Hippocampal formation (tissue), 2 donors: Measurements from ENCODE around the gene OR5H2.
"Not testable (repeated sequence)": the region's sequence is repeated elsewhere in the genome, so short reads cannot be mapped to it uniquely, and the experiment has no call there.

Experiments
- DNase-seq, 2 donors: peaks; one replicate each; lab custom pipeline; 2025; lab: John Stamatoyannopoulos, UW

The OR5H2 gene

DNA sequence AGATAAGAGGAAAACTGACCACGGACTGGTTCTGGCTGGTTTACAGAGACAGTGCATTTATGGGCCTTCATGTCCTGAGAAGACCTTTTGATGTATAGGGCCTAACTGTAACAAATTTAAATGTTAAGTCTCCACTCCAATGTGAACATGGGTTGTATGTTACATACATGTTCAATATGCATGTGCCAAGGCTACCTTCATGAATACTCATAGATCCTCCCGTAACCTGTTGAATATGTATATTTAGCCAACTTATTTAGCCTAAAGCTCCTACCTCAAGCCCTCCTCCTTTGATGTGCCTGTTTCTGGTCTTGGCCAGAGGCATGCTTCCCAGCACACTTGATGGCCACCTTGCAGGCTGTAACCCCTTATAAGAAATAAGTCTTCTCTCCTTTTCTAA, at the start of gene OR5H2:
Gene OR5H2, plus strand, starts transcription at position 301 of the 400 bp plus-strand sequence. CDS start 398 bp downstream, outside the sequence.
- no peak for DNase-seq

- DNase-seq, result no peak
Measured at GRCh38 chr3:98233468-98233867, 48.8 kb upstream of the OR5H2 start.

DNA sequence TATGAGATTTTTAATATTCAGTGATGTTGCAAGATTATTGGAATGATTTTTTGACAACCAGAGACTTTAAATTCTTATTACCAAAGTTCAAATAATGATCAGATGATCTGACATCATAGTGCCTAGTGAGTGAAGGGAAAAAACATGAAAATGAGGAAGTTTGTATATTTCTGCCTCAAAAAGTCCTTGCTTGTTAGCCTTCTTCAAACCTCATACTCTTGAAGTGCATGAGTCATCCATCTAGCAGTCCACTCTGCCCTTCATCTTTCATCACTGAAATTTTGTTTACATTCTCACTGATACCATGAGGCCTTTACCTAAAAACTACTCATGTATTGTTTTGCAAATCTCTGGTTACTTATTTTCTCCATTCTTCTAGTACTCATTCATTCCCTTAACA, 42.2 kb upstream of the OR5H2 start:
- DNase-seq, result no peak

GRCh38 chr3:98242155-98242554, 40.1 kb upstream of the OR5H2 start:
- DNase-seq, result no peak

- no peak for DNase-seq
Measured at GRCh38 chr3:98243843-98244242, 38.5 kb upstream of the OR5H2 start.

DNA sequence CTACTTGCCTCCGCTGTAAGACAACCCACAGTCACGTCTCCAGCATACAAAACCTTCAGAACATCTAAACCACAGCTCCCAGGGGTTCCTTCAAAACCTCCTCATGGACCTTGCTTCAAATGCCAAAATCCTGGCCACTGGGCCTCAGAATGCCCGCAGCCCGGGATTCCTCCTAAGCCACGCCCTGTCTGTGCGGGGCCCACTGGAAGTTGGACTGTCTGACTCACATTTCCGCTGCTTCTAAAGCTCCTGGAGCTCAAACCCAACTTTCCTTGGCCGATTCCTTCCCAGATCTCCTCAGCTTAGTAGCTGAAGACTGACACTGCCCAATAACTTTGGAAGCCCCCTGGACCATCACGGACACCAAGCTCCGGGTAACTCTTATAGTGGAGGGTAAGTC, 36.2 kb upstream of the OR5H2 start:
- DNase-seq, result no peak

- DNase-seq, result not testable (repeated sequence)
Measured at GRCh38 chr3:98256026-98256425, 26.3 kb upstream of the OR5H2 start.

- no peak for DNase-seq
Measured at GRCh38 chr3:98259707-98260106, 22.6 kb upstream of the OR5H2 start.

DNA sequence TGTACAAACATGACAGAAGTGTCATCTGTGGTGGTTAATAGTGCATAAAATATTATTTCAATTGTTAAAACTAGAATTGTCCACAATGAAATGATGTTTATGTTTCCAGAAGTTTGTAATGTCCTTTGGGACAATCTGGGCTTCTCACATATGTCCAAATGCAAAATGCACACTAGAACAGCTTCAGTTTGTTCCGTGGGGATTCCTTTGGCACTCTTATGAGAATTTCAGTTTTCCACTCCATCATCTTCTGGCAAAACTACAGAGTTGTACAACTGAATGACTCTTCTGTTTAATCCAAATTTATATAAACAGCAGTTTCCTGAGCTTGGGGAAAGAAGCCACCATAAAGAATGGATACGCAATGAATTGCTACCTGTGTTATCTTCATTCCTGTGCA, 20.3 kb upstream of the OR5H2 start:
- no peak for DNase-seq

DNA sequence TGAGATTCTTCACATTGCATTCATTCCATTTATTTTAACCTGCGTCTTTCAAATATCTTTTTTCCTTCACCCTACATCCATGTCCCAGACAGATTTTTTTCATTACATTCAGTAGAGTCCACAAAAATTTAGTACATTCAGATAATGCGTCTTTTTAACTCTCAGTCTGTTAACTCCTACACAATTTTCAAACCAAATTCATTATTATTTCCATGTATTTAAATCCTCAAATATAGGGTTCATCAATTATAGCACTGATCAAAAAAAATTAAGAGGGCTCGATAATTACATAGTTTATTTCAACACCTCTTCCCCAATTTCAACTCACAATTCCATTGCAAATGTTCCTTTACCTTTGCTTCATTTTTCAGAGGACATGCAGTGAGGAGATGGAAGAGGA, 18.4 kb upstream of the OR5H2 start, which contains the start of gene OR5H6:
Gene OR5H6, plus strand, starts transcription at position 301 of the 400 bp plus-strand sequence. Its CDS starts 89 bp downstream, at position 390.
- DNase-seq, result no peak

- no peak for DNase-seq
Measured at GRCh38 chr3:98269846-98270245, 12.5 kb upstream of the OR5H2 start.

- no peak for DNase-seq
Measured at GRCh38 chr3:98272126-98272525, 10.2 kb upstream of the OR5H2 start.

DNA sequence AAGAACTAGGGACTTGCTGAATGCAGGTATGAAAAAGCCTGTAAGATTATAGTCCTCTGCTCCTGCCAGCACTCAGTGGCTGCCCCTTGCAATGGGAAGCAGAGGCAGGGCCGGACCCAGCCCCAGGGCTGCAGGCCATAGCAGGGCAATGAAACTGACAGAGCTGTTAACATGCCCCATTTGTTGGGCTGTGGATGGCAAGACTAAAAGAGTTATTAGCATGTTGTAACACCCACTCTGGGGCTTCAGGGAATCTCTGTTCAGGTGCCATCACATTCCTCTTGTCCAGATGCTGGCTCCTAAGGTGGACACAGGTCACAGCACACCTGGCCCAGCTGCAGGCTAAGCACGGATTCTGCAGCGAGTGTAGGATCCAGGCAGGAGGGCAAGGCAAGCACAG, 7.4 kb upstream of the OR5H2 start:
- no peak for DNase-seq

GRCh38 chr3:98290916-98291315, 8.6 kb downstream of the OR5H2 start:
- DNase-seq, result no peak

DNA sequence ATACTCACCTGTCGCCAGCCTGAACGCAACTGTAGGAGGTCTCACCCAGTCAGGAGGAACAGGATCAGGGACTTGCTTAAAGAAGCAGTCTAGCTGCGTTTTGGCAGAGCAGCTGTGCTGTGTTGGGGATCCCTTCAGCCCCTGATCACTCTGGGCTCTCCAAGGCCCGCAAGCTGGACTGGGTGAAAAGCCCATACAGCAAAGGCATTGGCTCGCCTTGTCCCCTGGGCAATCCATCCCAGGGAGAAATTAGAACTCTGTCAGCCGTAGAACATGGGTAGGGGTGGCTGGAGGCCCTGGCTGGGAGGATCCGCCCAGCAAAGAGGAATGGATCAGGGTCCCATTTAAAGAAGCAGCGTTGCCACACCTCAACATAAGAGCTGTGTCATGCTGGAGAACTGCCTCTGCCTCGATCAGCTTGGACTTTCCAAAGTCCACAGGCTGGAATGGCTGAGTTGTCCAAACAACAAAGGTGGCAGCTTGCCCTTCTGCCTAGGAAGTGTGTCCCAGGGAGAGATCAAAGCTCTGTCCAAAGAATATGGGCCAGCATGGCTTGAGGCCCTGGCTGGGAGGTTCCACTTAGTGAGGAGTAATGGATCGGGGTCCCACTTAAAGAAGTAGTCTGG, 9.1 kb downstream of the OR5H2 start:
- DNase-seq, result no peak

- DNase-seq, result no peak
Measured at GRCh38 chr3:98322101-98322500, 39.8 kb downstream of the OR5H2 start.

DNA sequence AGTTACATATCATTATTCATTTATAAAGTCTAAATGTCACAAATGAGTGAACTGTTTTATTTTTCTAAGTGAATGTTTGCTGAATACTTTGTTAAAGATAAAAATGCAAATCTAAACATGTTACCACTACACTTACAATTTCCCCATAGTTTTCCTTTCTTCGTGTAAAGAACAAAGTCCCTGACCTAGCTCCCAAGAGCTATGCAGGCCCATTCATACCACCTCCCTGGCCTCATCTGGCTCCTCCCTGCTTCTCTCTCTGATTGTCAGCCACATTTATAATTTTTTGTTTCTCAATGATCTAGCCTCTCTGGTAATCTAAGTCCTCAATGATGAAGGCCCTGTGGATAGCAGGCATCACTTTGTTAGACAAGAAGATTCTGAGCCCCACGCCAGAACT, 40.4 kb downstream of the OR5H2 start:
- DNase-seq, result no peak

DNA sequence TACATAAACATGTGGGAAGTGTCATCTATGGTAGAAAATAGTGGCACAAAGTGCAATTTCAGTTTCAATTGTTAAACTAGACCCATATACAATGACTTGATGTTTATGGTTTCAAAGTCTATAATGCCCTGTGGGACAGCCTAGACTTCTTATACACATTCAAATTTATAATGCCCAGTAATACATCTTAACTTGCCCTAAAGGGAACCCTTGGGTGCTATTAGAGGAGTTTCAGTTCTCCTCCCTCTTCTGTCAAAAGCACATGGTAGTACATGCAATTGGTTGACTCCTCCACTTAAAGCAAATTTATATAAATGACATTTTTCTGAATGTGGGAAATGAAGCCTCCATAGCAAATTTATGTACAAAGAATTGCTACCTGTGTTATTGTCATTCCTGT, 41.1 kb downstream of the OR5H2 start:
- no peak for DNase-seq

DNA sequence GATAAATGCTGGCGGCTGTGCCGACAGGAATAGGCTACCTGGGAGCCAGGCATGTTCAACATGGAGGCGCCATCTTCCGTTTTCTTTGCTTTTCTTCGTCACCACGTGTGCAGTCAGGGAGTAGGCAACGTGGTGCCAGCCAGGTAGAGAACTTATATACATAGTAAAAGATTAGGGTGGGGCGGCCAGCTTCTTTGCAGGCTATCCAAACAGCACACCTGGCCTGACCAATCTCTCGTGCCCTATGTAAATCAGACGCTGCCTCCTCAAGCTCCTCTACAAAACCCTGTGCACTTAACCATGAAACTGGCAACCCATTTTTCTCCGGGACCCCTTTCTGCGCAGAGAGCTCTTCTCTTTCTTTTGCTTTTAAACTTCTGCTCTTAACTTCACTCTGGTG, 42.8 kb downstream of the OR5H2 start:
- DNase-seq, result no peak

DNA sequence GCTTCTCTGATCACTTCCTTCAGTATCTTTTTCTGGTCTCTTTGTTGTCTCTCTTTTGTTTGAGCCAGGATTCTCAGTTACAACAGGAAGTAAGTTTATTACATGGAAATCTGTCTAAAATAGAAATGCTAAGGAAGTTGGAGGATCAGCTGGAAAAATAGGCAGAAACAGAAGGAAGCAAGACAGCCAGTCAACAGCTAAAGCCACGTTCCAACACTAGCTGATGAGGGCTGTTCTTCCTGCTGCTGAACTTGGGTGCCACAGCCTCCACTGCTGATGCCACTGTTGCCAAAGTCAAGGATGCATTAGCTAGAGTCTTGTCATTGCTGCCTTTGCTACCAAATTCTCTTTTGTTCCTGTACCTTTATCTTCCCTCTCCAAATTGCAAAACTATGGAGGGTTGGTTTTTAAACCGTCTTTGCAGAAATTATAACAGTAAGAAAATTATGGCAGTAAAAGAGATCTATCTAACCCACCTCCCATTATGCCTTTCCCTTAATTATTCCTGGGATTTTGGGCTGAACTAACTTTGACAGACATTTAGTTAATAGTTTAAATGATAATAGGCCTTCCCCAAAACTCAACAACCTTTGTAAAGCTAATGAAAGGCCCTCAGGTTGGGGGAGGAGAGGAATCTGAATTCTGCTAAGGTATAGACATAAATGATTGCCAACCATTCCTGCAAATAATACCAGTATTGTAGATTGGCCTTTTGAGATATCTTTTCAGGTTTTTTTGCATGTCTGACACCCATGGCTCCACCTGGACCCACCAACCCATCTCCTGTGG, 44.0 kb downstream of the OR5H2 start:
- DNase-seq, result no peak

DNA sequence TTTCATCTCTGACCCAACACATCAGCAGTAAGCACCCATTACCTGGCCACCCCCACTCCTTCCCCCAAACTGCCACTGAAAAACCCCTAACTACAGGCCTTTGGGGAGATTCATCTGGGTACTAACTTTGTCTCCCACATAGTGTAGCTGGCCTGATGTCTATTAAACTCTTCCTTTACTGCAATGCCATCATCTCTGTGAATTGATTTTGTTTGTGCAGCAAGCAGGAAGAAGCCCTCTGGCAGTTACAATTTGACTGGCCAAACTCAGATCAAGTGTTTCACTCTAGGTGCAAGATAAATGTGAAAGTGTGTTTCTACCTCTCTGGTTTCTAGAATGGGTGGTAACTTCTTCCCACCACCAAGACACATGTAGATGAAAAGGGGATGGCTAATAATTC, 44.6 kb downstream of the OR5H2 start:
- DNase-seq, result no peak

GRCh38 chr3:98328933-98329332, 46.6 kb downstream of the OR5H2 start:
- no peak for DNase-seq

DNA sequence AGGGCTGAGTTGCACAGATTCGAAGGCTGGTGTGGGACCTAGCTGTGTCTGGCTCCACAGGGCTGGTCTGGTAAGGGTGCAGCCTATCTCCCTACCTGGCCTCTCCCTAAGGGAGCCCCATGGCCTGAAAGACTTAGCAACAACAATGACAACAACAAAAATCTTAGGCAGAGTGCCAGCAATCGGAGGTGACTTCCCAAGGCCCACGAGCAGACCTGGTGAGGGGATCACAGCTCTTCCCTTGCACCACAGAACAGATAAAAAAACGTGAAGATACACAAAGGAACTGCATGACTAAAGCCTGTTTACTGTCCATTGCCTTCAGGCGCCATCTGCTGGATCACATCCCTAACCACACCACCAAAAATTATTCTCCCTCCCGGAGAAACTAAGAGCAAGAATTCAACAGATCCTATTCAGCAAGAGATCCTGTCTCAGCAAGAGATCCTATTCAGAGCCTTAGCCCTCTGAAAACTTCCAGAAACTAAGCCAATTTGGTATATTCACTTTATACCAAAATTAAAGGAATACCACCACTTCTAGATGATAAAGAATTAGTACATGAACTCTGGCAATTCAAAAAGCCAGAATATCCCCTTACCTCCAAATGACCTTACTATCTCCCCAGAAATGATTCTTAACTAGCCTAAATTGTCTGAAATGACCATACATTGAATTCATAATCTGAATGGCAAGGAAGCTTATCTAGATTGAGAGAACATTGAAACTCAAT, 47.3 kb downstream of the OR5H2 start:
- peak; percentile 15 to 60 for DNase-seq
